GM21825 (cell line): ENCODE measurements around the gene METTL8.
"Not testable (repeated sequence)": the region's sequence is repeated elsewhere in the genome, so short reads cannot be mapped to it uniquely, and the experiment has no call there.

Source experiments
- ATAC-seq: cut with Tn5 transposase; IDR thresholded peaks from one replicate; pipeline ENCODE4 v1.9.1; 2021; ENCODE audit warnings: mild to moderate bottlenecking, moderate library complexity; ENCODE audit not compliant: unreplicated experiment

The METTL8 gene

GRCh38 chr2:171430516-171431410, 3.0 kb downstream of the METTL8 start:
- no peak for ATAC-seq

- not testable (repeated sequence) for ATAC-seq
These were observed 10.9 kb downstream of the METTL8 start for GRCh38 chr2:171422710-171423495.

- no peak for ATAC-seq
These were observed 12.8 kb downstream of the METTL8 start for GRCh38 chr2:171420728-171421563.

GRCh38 chr2:171419333-171419732, 14.5 kb downstream of the METTL8 start:
- ATAC-seq: no peak

GRCh38 chr2:171416009-171416926, 17.5 kb downstream of the METTL8 start:
- ATAC-seq: peak; percentile 83

- not testable (repeated sequence) for ATAC-seq
These were observed 19.1 kb downstream of the METTL8 start for GRCh38 chr2:171414645-171415044.

GRCh38 chr2:171412571-171413175, 21.1 kb downstream of the METTL8 start:
- no peak for ATAC-seq

GRCh38 chr2:171411791-171412483, 21.9 kb downstream of the METTL8 start:
- no peak for ATAC-seq

GRCh38 chr2:171411214-171411613, 22.6 kb downstream of the METTL8 start:
- ATAC-seq: no peak

GRCh38 chr2:171410624-171411023, 23.2 kb downstream of the METTL8 start:
- ATAC-seq: no peak

GRCh38 chr2:171410101-171410500, 23.7 kb downstream of the METTL8 start:
- ATAC-seq: no peak

- no peak for ATAC-seq
These were observed 24.3 kb downstream of the METTL8 start for GRCh38 chr2:171409436-171409971.

- ATAC-seq: no peak
These were observed 26.1 kb downstream of the METTL8 start for GRCh38 chr2:171407676-171408044.

- peak; percentile 50 for ATAC-seq
These were observed 26.6 kb downstream of the METTL8 start for GRCh38 chr2:171407030-171407675.

- ATAC-seq: peak; percentile 55
These were observed 27.7 kb downstream of the METTL8 start for GRCh38 chr2:171406044-171406443.

- ATAC-seq: no peak
These were observed 28.2 kb downstream of the METTL8 start for GRCh38 chr2:171405546-171405945.

- ATAC-seq: no peak
These were observed 29.1 kb downstream of the METTL8 start for GRCh38 chr2:171404719-171405118.

GRCh38 chr2:171404261-171404660, 29.5 kb downstream of the METTL8 start:
- no peak for ATAC-seq
